Glutamatergic neuron (in vitro differentiated cells): ENCODE results near the gene MPPED2. TPM values are rescaled to one million over a fixed set of nuclear protein-coding genes. Genes with fewer than 3 reads are reported as not detected.

Experiments
- DNase-seq: peaks from one replicate; pipeline ENCODE4 v3.0.0; 2022
- H3K27ac Mint-ChIP-seq: one replicate; pipeline ENCODE4 v1.8.0; 2020; ENCODE audit warnings: mild to moderate bottlenecking, mixed read lengths, inconsistent platforms; ENCODE audit not compliant: unreplicated experiment
- H3K27me3 Mint-ChIP-seq: one replicate; pipeline ENCODE4 v1.8.0; 2020; ENCODE audit warnings: mild to moderate bottlenecking, moderate library complexity, mixed read lengths, inconsistent platforms; ENCODE audit not compliant: unreplicated experiment
- H3K36me3 Mint-ChIP-seq: one replicate; pipeline ENCODE4 v1.8.0; 2020; ENCODE audit warnings: mild to moderate bottlenecking, mixed read lengths, inconsistent platforms; ENCODE audit not compliant: unreplicated experiment
- H3K4me1 Mint-ChIP-seq: one replicate; pipeline ENCODE4 v1.8.0; 2020; ENCODE audit warnings: mild to moderate bottlenecking, low read depth, mixed read lengths, inconsistent platforms; ENCODE audit not compliant: unreplicated experiment
- H3K4me3 Mint-ChIP-seq: one replicate; pipeline ENCODE4 v1.8.0; 2020; ENCODE audit warnings: mild to moderate bottlenecking, mixed read lengths, inconsistent platforms; ENCODE audit not compliant: unreplicated experiment
- H3K9me3 Mint-ChIP-seq: one replicate; pipeline ENCODE4 v1.8.0; 2020; ENCODE audit warnings: mild to moderate bottlenecking, moderate library complexity, mixed read lengths, inconsistent platforms; ENCODE audit not compliant: unreplicated experiment
- CTCF ChIP-seq: fragments of 200-600 bp; sonication (generic); IDR thresholded peaks from one replicate; pipeline ENCODE4 v1.5.0; 2021; ENCODE audit not compliant: partially characterized antibody, unreplicated experiment
- total RNA-seq: library from RNA; stranded (reverse); fragmentation: NEBNext Ultra II Directional; extraction: Animal tissue kit (Norgen Biotek cat#: 25700); gene quantifications from one replicate; pipeline ENCODE4 v1.2.1, GENCODE V29; 2021; ENCODE audit not compliant: unreplicated experiment

The MPPED2 gene
- total RNA-seq, 1 donor from 2014 or later, result 11.0 TPM

- H3K27ac Mint-ChIP-seq, result no peak overlapping the region
- no peak for TF ChIP-seq CTCF
- DNase-seq, result no peak
- H3K4me1 Mint-ChIP-seq, result no peaks in the 10 kb centered on the region
- no peaks in the 10 kb centered on the region for H3K9me3 Mint-ChIP-seq
- no peak overlapping the region for H3K4me3 Mint-ChIP-seq
- peaks cover 1% of the 10 kb centered on the region for H3K27me3 Mint-ChIP-seq
- no peaks in the 10 kb centered on the region for H3K36me3 Mint-ChIP-seq
These were observed 162.9 kb downstream of the MPPED2 start for GRCh38 chr11:30423279-30423648.

- no peak overlapping the region for H3K27ac Mint-ChIP-seq
- H3K4me3 Mint-ChIP-seq, result no peak overlapping the region
- no peak for DNase-seq
- no peaks in the 10 kb centered on the region for H3K4me1 Mint-ChIP-seq
- peaks cover 1% of the 10 kb centered on the region for H3K27me3 Mint-ChIP-seq
- no peak for TF ChIP-seq CTCF
- H3K36me3 Mint-ChIP-seq, result no peaks in the 10 kb centered on the region
- H3K9me3 Mint-ChIP-seq, result no peaks in the 10 kb centered on the region
These were observed 163.5 kb downstream of the MPPED2 start for GRCh38 chr11:30422447-30423278.

GRCh38 chr11:30420233-30420787 is 165.8 kb downstream of the MPPED2 start:
- DNase-seq, result no peak
- peaks cover 1% of the 10 kb centered on the region for H3K27me3 Mint-ChIP-seq
- peaks cover 3% of the 10 kb centered on the region for H3K4me1 Mint-ChIP-seq

GRCh38 chr11:30414806-30415205 is 171.3 kb downstream of the MPPED2 start:
- no peak for TF ChIP-seq CTCF
- no peaks in the 10 kb centered on the region for H3K27me3 Mint-ChIP-seq
- no peak for DNase-seq
- H3K9me3 Mint-ChIP-seq, result no peaks in the 10 kb centered on the region
- H3K4me1 Mint-ChIP-seq, result peaks cover 3% of the 10 kb centered on the region
- no peaks in the 10 kb centered on the region for H3K36me3 Mint-ChIP-seq
- no peak overlapping the region for H3K4me3 Mint-ChIP-seq
- H3K27ac Mint-ChIP-seq, result no peak overlapping the region

More at GRCh38 chr11:30420233-30420787, 165.8 kb downstream of the MPPED2 start:
- no peak overlapping the region for H3K27ac Mint-ChIP-seq
- H3K9me3 Mint-ChIP-seq, result no peaks in the 10 kb centered on the region
- H3K4me3 Mint-ChIP-seq, result no peak overlapping the region
- no peak for TF ChIP-seq CTCF
- no peaks in the 10 kb centered on the region for H3K36me3 Mint-ChIP-seq

GRCh38 chr11:30414244-30414643 is 171.9 kb downstream of the MPPED2 start:
- DNase-seq, result no peak
- H3K36me3 Mint-ChIP-seq, result no peaks in the 10 kb centered on the region
- H3K27ac Mint-ChIP-seq, result no peak overlapping the region
- no peak overlapping the region for H3K4me3 Mint-ChIP-seq
- no peaks in the 10 kb centered on the region for H3K9me3 Mint-ChIP-seq
- peaks cover 3% of the 10 kb centered on the region for H3K4me1 Mint-ChIP-seq
- H3K27me3 Mint-ChIP-seq, result no peaks in the 10 kb centered on the region
- TF ChIP-seq CTCF, result no peak
